ENCODE data around the gene LSS. TPM values are rescaled to one million over a fixed set of nuclear protein-coding genes. Genes with fewer than 3 reads are reported as not detected.

Gene LSS
- total and polyA plus RNA-seq, 8 donors, result 15.3 to 246 (median 36.1) TPM

- no peak for DNase-seq
- TF ChIP-seq POLR2A (IDR thresholded peaks at IDR 0.05) (no peak), EP300 (IDR thresholded peaks at IDR 0.05) (no peak), CTCF (IDR thresholded peaks at IDR 0.05) (no peak), POLR2AphosphoS5 (IDR thresholded peaks at IDR 0.05) (no peak)
- no peak overlapping the region for H3K4me3 ChIP-seq
- intact Hi-C loops (cut with DNase I; ENCODE audit: low total_unique reads), result no loop called here
- H3K27ac ChIP-seq, result no peak overlapping the region
- H3K27me3 ChIP-seq, result no peaks in the 10 kb centered on the region
- no peaks in the 10 kb centered on the region for H3K4me1 ChIP-seq
- no peaks in the 10 kb centered on the region for H3K9me3 ChIP-seq
- H3K36me3 ChIP-seq, result peaks cover 51 to 100% (median 98%) of the 10 kb centered on the region in 4 donors
- 87 to 92% (median 90%) methylated on average over 11 to 16 of the region's 16 CpGs for WGBS, 5 donors
These were observed 18.0 kb downstream of the LSS start for GRCh38 chr21:46210378-46211136.

GRCh38 chr21:46208761-46209721 is 19.5 kb downstream of the LSS start:
- no peak for DNase-seq

GRCh38 chr21:46207920-46208591 is 20.5 kb downstream of the LSS start:
- 89 to 93% (median 93%) methylated on average over 16 to 27 of the region's 27 CpGs for WGBS, 5 donors
- intact Hi-C loops (cut with DNase I; ENCODE audit: low total_unique reads), result no loop called here
- peaks cover 47 to 100% (median 98%) of the 10 kb centered on the region in 4 donors for H3K36me3 ChIP-seq
- no peaks in the 10 kb centered on the region for H3K27me3 ChIP-seq
- TF ChIP-seq POLR2A (IDR thresholded peaks at IDR 0.05) (no peak), CTCF (IDR thresholded peaks at IDR 0.05) (no peak), EP300 (IDR thresholded peaks at IDR 0.05) (no peak), POLR2AphosphoS5 (IDR thresholded peaks at IDR 0.05) (no peak)
- H3K27ac ChIP-seq, result no peak overlapping the region
- H3K9me3 ChIP-seq, result no peaks in the 10 kb centered on the region
- no peak overlapping the region for H3K4me3 ChIP-seq
- no peak for DNase-seq
- no peaks in the 10 kb centered on the region for H3K4me1 ChIP-seq

More at GRCh38 chr21:46208761-46209721, 19.5 kb downstream of the LSS start:
- Histone ChIP-seq H3K9me3 (no peaks in the 10 kb centered on the region), H3K27ac (no peak overlapping the region), H3K4me3 (no peak overlapping the region), H3K27me3 (no peaks in the 10 kb centered on the region), H3K36me3 (peaks cover 52 to 100% (median 98%) of the 10 kb centered on the region in 4 donors), H3K4me1 (no peaks in the 10 kb centered on the region)
- 89 to 95% (median 92%) methylated on average over 23 of the region's 23 CpGs for WGBS, 5 donors
- TF ChIP-seq CTCF (IDR thresholded peaks at IDR 0.05) (no peak), EP300 (IDR thresholded peaks at IDR 0.05) (no peak), POLR2AphosphoS5 (IDR thresholded peaks at IDR 0.05) (no peak), POLR2A (IDR thresholded peaks at IDR 0.05) (no peak)
- intact Hi-C loops (cut with DNase I; ENCODE audit: low total_unique reads), result no loop called here

Data from stomach (tissue), 9 donors.